GM10248 (cell line): Measurements from ENCODE around the gene TTYH3.

Experiments
- CTCF ChIA-PET: fragments of 300-600 bp; sonication (Branson Sonifier 250); formaldehyde crosslinking; extraction: SDS; loops from one replicate; lab custom pipeline; 2021; ENCODE audit warnings: antibody characterized with exemption; lab: Yijun Ruan, JAX
- POLR2A ChIA-PET: fragments of 350-650 bp; sonication (Branson Sonifier 250); formaldehyde crosslinking; extraction: SDS; loops from one replicate; lab custom pipeline; 2020; ENCODE audit warnings: antibody characterized with exemption; lab: Yijun Ruan, JAX
- DNase-seq: peaks from one replicate; pipeline ENCODE4 v3.0.0; 2012; ENCODE audit errors: extremely low spot score
- CTCF ChIP-seq: IDR thresholded peaks from 2 replicates; pipeline ENCODE4 v1.5.1; 2012; ENCODE audit warnings: mild to moderate bottlenecking, low read depth; ENCODE audit errors: extremely low read depth, missing control alignments, control extremely low read depth

The TTYH3 gene

GRCh38 chr7:2628891-2629290, 2.9 kb upstream of the TTYH3 start:
- ChIA-PET POLR2A (no interaction called here), CTCF (interaction anchor here (1.0 to 1.3 kb wide), 3 partner anchors 10 to 80 kb away, joined by 3 to 7 read pairs (median 4); no protein-coding TSS in a partner anchor)
- DNase-seq = no peak
- TF ChIP-seq CTCF = no peak

GRCh38 chr7:2629746-2630681, 1.8 kb upstream of the TTYH3 start:
- no peak for TF ChIP-seq CTCF
- no peak for DNase-seq
- ChIA-PET CTCF (interaction anchor here (1.3 to 1.8 kb wide), 2 partner anchors 41 to 80 kb away, joined by 4 to 7 read pairs; no protein-coding TSS in a partner anchor), POLR2A (no interaction called here)

GRCh38 chr7:2632733-2633537, 1.1 kb downstream of the TTYH3 start:
- peak; percentile 59 for DNase-seq
- POLR2A ChIA-PET = no interaction called here
- CTCF ChIA-PET = no interaction called here
- TF ChIP-seq CTCF = no peak

- ChIA-PET CTCF (no interaction called here), POLR2A (no interaction called here)
- DNase-seq = no peak
- no peak for TF ChIP-seq CTCF
Observed at GRCh38 chr7:2633538-2634266, 1.9 kb downstream of the TTYH3 start.

- ChIA-PET POLR2A (no interaction called here), CTCF (no interaction called here)
- TF ChIP-seq CTCF = no peak
- no peak for DNase-seq
Observed at GRCh38 chr7:2634267-2635145, 2.7 kb downstream of the TTYH3 start.
